NCI-H2081 treated with DMSO at 0.1 percent for 48 hours (cell line): ENCODE results near the gene VPS26C.

ENCODE experiments used
- DNase-seq: peaks from one replicate; lab custom pipeline; 2025; lab: John Stamatoyannopoulos, UW

The VPS26C gene

DNA sequence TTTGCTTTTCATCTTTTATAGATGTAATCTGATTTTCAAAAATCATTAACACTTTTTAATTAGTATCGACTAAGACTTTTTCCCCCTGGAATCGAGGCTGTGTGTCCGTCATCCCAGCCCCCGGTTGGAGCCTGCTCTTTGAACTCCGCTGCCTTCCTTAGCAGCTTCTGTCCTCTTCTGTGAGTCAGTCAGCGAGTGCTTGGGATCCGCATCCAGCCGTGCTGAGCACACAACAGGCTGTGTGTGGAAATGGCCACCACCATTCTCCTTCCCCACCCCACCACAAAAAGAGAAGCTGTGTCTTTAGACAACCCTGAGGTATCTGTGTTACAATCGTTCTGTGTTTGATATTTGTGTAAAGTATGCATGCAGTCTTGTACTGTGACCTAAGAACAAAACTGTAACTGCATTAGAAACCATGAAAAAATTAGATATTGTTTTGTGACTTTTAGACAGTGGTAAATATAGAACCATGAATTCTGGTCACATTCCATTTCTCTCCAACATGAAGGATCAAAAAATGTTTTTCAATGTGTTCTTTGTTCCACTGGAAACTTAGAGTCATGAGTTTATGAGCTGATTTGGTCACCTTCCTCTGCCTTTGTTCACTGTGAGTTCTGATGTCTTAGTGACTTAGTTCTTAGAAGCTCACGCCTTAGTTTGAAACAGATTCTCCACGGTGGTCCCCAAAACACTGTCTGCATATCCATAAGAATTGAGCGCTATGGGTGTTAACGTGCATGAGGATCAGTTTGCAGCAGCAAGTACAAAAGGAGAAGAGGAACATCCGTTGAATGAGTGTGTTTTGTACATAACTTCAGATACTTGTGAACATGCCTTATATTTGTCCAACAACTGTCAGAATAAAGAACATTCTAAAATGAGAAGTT lies 64.7 kb downstream of the VPS26C start:
- DNase-seq = no peak

DNA sequence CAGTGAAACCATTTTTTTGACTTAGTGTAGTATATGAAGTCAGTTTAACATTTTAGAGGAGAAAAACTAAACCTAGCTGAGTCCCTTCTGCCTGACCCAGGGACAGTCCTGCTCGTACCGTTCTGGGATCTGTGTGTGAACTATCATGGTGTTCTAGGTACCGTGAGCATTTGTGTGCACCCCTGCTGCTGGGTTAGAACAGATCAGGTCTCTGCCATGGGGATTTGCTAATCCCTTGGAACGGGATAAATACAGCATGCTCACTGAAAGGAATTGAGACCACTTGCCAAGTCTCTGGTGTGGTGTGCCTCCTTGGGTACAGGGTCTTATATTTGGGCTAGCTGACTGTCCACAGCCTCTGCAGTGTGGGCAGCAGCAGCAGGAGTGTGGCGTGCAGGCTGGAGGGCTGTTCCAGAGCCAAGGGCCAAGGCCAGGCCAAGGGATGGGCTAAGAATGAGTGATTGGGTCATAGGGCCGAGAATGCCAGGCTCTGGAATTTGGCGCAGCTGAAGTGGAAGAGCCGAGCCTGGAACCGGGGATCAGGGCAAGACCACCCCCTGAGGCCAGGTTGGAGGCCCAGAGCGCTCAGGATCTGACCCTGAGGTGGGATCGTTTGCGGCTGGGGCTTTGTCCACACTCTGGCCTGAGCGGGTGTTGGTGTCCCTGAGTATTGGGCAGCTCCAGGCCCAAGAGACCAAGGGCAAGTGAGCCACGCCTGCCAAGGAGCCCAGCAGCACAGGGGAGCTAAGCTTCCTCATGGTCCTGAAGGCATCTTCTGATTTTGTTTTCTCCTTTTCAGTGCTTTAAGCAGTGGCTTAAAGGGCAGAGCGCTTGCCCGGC lies 66.3 kb downstream of the VPS26C start:
- DNase-seq = no peak

- DNase-seq = no peak
Observed at GRCh38 chr21:37199057-37199924, 67.8 kb downstream of the VPS26C start.

GRCh38 chr21:37197746-37198145 lies 69.4 kb downstream of the VPS26C start:
- no peak for DNase-seq

- DNase-seq = no peak
Observed at GRCh38 chr21:37196847-37197246, 70.3 kb downstream of the VPS26C start.

GRCh38 chr21:37195610-37196009 lies 71.5 kb downstream of the VPS26C start:
- DNase-seq = no peak

- DNase-seq = no peak
Observed at GRCh38 chr21:37195059-37195458, 72.1 kb downstream of the VPS26C start.

DNA sequence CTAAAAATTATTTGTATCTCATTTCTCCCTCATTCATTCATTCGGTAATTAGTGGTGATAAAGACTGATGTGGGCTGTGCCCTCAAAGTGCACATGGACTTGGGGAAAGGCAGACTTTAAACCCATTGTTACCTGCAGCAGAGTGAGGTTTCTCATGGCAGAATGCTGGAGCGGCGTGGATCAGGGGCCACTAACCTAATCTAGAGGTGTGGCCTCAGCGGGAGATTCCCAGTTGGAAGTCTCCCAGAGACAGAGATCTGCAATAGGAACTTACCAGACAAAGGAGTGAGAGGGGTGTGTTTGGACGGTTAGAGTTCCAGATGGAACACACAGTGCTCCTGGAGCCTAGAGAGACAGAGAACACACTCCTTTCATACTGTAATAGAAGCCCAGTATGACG lies 73.5 kb downstream of the VPS26C start:
- DNase-seq = no peak

- DNase-seq = no peak
Observed at GRCh38 chr21:37193006-37193405, 74.1 kb downstream of the VPS26C start.

- DNase-seq = no peak
Observed at GRCh38 chr21:37192019-37192418, 75.1 kb downstream of the VPS26C start.

DNA sequence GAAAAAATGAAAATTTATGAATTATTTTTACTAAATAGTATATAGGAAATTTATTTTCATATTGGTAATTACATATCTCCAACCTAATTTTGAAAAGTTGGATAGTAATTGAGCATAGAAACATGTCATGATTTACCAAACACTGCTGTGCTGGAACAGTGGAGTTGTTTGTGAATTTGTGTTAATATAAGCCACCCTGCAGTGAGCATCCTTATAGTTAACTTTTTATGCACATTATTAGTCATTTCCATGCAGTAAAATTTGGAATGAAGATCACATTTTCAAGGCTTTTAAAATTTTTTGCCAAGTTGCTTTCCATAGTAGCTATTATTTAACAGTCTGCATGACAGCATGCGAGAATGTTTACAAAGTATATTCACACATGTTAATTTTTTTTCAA lies 78.3 kb downstream of the VPS26C start:
- no peak for DNase-seq

DNA sequence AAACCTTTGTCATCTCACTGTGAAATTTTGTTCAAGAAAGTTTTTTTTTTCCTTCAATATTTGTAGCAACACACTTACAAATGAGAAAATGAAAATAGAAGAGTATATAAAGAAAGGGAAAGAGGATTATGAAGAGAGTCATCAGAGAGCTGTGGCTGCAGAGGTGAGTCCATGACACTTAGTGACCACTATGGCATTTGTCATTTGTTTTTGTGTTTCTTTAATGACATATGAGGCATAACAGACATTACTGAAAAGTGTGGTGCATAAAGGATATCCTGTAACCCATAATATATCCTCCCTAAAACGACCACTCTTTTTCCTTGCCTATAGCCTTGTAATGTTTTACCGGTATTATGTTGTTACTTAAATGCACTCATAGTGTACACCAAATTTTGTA lies 80.2 kb downstream of the VPS26C start:
- DNase-seq = no peak

- no peak for DNase-seq
Observed at GRCh38 chr21:37184784-37185593, 82.1 kb downstream of the VPS26C start.

DNA sequence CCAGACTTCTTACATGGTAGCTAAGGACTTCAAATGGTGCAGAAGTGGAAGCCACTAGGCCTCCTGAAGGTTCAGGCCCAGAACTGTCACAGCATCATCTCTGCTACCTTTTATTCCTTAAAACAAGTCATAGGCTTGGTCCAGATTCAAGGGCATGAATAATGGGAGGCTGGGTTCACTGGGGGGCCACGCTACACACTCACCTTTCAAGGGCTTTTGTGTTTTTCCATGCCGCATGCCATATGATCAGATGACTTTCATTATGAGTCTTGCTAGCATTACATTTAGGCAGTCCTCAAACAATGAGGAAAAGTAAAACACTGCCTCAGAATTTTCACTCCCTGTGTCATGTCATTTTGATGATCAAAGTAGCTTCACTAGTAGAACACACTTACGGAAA lies 83.4 kb downstream of the VPS26C start:
- DNase-seq = no peak

GRCh38 chr21:37182222-37182621 lies 84.9 kb downstream of the VPS26C start:
- no peak for DNase-seq

- no peak for DNase-seq
Observed at GRCh38 chr21:37181059-37181458, 86.1 kb downstream of the VPS26C start.

DNA sequence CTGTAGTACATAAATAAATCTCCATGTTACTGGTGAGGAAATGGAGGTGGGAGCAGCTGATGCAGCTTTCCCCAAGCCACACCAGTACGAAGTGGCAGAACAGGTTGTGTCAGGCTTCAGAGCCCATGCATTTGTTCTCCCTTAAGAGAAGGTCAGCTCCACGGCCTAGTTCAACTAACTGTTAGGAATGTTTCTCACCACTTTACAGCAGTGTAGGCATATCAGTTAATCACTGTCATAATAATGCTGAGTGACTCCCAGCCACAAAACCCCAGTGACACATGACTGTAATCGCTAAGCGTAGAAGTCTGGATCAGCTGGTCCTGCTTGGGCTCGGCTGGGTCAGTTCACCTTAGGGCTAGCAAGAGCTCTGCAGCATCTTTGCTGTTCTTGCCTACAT lies 90.4 kb downstream of the VPS26C start:
- no peak for DNase-seq
